ENCODE results near the gene NHLH1.

The NHLH1 gene

DNA sequence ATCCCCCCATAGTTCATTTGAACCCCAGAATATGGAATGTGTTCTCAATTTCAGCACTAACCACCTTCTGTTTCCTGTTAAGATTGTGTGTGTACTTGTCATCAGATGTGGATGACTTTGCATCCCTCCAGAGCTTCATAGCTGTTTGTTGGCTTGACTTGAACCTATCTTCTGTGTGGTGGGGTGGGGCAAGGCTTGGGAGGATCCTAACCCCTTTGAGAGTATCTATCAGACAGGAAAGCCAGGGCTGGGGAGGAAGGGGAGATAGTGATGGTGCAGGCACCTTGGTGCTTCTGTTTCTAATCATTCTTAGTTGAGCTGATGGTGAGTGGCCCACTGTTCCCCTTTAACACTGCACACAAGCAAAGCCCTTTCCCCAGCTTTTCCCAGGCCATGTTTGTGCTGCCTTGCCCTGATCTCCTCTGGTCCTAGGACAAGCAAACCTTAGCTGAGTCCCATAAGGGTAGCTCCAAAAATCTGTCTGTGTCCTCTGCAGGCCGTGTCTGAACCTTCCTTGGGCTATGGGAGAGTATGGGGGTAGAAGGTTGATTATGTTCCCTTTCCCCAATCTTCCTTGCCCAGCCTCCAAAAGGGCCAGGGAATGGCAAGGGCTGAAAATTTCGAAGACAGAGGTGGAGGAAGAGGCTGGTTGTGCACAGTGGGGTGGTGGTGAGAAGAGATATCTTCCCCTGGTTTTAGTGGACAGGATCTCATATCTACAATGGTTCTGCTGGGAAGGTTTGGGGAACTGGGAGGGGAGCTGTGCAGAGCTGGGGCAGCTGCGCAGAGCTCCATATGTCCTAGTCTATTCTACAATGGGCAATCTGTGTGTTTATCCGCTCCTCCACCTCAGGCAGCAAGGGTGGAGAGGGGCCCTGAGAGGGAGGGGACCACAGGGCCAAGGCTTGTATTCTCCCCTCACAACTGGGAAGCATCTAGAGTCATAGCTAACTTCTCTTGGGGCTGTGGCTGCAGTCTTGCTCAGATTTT is 1.4 kb downstream of the NHLH1 start:
- Histone ChIP-seq H3K4me3 (ENCODE audit: low read length) (no peak overlapping the region), H3K4me1 (ENCODE audit: control insufficient read depth, insufficient read depth, low read length) (no peaks in the 10 kb centered on the region; the same call in 1 of the 2 replicates), H3K36me3 (ENCODE audit: control insufficient read depth, insufficient read depth, low read length) (no peaks in the 10 kb centered on the region), H3K27ac (ENCODE audit: low read length) (no peak overlapping the region), H3K27me3 (ENCODE audit: control insufficient read depth, insufficient read depth, low read length) (no peaks in the 10 kb centered on the region), H3K9me3 (ENCODE audit: control insufficient read depth, insufficient read depth, low read length) (no peaks in the 10 kb centered on the region)
- no CpG with 5 or more reads among the region's 4 CpGs for WGBS (ENCODE audit: insufficient coverage, insufficient read length)
- DNase-seq (ENCODE audit: low read depth, low spot score): no peak

DNA sequence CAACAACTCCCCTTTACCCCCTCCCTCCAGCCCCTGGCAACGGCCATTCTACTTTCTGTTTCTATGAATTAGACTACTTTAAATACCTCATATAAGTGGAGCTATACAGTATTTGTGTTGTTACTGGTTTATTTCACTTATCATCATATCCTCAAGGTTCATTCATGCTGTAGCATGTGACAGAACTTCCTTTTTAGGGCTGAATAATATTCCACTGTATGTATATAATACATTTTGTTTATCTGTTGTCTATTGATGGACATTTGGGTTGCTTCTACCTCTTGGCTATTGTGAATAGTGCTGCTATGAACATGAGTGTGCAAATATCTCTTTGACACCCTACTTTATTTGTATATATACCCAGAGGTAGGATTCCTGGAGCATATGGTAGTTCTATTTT is 2.2 kb downstream of the NHLH1 start:
- H3K9me3 ChIP-seq (ENCODE audit: control insufficient read depth, insufficient read depth, low read length): no peaks in the 10 kb centered on the region
- no peaks in the 10 kb centered on the region; the same call in 1 of the 2 replicates for H3K4me1 ChIP-seq (ENCODE audit: control insufficient read depth, insufficient read depth, low read length)
- no peak overlapping the region for H3K27ac ChIP-seq (ENCODE audit: low read length)
- WGBS (ENCODE audit: insufficient coverage, insufficient read length): no CpG with 5 or more reads among the region's 1 CpG
- DNase-seq (ENCODE audit: low read depth, low spot score): no peak
- H3K4me3 ChIP-seq (ENCODE audit: low read length): no peak overlapping the region
- H3K36me3 ChIP-seq (ENCODE audit: control insufficient read depth, insufficient read depth, low read length): no peaks in the 10 kb centered on the region
- no peaks in the 10 kb centered on the region for H3K27me3 ChIP-seq (ENCODE audit: control insufficient read depth, insufficient read depth, low read length)

DNA sequence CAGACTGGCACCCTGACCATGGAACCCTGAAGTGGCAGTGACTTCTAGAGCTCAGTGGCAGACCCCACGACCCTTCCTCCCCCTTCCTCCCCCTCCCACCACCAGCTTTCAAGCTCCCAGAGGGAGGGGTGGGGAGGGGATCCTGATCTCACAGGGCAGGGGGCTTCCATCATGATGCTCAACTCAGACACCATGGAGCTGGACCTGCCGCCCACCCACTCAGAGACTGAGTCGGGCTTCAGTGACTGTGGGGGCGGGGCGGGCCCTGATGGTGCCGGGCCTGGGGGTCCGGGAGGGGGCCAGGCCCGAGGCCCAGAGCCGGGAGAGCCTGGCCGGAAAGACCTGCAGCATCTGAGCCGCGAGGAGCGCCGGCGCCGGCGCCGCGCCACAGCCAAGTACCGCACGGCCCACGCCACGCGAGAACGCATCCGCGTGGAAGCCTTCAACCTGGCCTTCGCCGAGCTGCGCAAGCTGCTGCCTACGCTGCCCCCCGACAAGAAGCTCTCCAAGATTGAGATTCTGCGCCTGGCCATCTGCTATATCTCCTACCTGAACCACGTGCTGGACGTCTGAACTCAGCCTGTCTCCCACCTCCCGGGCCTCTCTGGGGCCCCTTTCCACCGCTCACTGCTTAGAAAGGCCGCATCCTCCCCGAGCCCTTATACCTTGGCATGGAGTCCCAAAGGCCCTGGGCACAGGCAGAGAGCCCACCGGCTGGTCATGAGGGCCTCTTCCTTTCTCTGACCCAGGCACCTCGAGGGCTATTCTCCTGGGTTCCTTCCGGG is 3.9 kb downstream of the NHLH1 start:
- Histone ChIP-seq H3K36me3 (ENCODE audit: control insufficient read depth, insufficient read depth, low read length) (no peaks in the 10 kb centered on the region), H3K27ac (ENCODE audit: low read length) (no peak overlapping the region), H3K4me1 (ENCODE audit: control insufficient read depth, insufficient read depth, low read length) (peaks cover 5% of the 10 kb centered on the region), H3K9me3 (ENCODE audit: control insufficient read depth, insufficient read depth, low read length) (no peaks in the 10 kb centered on the region), H3K4me3 (ENCODE audit: low read length) (no peak overlapping the region), H3K27me3 (ENCODE audit: control insufficient read depth, insufficient read depth, low read length) (no peaks in the 10 kb centered on the region)
- WGBS (ENCODE audit: insufficient coverage, insufficient read length): no CpG with 5 or more reads among the region's 42 CpGs
- no peak for DNase-seq (ENCODE audit: low read depth, low spot score)

DNA sequence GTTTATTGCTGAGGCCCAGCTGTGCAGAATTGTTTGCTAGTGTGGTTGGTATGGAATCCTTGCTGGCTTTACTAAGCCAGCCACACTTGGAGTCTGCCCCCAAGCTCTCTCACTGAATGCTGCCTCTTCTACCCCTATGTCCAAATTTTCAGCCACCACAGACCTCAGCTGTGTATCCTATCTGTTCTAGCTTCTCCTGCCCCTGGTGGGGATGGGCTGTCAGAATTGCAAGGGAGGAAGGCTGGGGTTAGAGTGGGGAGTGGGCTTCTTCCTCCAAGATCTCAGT is 4.4 kb downstream of the NHLH1 start:
- DNase-seq (ENCODE audit: low read depth, low spot score): no peak
- H3K27ac ChIP-seq (ENCODE audit: low read length): no peak overlapping the region
- no peaks in the 10 kb centered on the region for H3K36me3 ChIP-seq (ENCODE audit: control insufficient read depth, insufficient read depth, low read length)
- H3K27me3 ChIP-seq (ENCODE audit: control insufficient read depth, insufficient read depth, low read length): no peaks in the 10 kb centered on the region
- H3K4me1 ChIP-seq (ENCODE audit: control insufficient read depth, insufficient read depth, low read length): peaks cover 8% of the 10 kb centered on the region
- no peaks in the 10 kb centered on the region for H3K9me3 ChIP-seq (ENCODE audit: control insufficient read depth, insufficient read depth, low read length)
- no peak overlapping the region for H3K4me3 ChIP-seq (ENCODE audit: low read length)

DNA sequence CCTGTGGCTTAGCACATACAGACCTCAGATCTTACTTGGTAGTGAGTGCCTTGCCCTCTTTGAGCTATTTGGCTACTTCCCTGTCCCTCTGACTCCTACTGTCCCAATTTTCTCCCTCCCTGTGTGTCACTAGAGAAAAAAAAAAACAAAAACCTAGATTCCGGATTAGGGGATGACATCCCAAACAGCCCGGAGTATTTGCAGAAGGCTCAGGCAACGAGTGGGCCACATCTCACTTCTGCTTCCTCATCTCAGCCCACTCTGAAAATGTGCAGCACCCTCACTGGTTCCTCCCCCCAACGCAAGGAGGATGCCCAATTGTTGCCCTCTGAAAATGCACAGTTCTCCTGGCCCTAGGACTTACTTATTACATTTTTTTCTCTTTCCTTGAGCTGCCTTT is 4.9 kb downstream of the NHLH1 start:
- DNase-seq (ENCODE audit: low read depth, low spot score): no peak
- Histone ChIP-seq H3K9me3 (ENCODE audit: control insufficient read depth, insufficient read depth, low read length) (no peaks in the 10 kb centered on the region), H3K27ac (ENCODE audit: low read length) (no peak overlapping the region), H3K36me3 (ENCODE audit: control insufficient read depth, insufficient read depth, low read length) (no peaks in the 10 kb centered on the region), H3K27me3 (ENCODE audit: control insufficient read depth, insufficient read depth, low read length) (no peaks in the 10 kb centered on the region), H3K4me1 (ENCODE audit: control insufficient read depth, insufficient read depth, low read length) (peaks cover 9% of the 10 kb centered on the region), H3K4me3 (ENCODE audit: low read length) (no peak overlapping the region)
- no CpG with 5 or more reads among the region's 4 CpGs for WGBS (ENCODE audit: insufficient coverage, insufficient read length)

DNA sequence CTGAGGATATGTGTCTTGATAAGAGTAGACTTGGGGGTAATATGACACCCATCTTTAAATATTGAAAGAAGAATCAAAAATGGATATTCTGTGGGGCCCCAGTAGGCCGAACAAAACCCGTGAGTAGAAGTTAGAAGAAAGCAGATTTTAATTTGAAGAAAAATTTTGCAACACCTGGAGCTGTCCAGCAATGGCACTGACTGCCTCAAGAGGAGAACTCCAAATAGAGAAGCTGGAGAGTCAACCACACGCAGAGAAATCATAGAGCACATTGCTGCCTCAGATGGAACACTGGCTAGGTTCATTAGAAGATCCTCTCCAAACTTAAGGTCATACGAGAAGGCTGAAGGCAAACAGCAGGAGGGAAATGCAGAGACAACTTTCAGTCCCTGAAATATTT is 6.8 kb downstream of the NHLH1 start:
- no CpG with 5 or more reads among the region's 4 CpGs for WGBS (ENCODE audit: insufficient coverage, insufficient read length)
- H3K4me3 ChIP-seq (ENCODE audit: low read length): no peak overlapping the region
- no peaks in the 10 kb centered on the region for H3K9me3 ChIP-seq (ENCODE audit: control insufficient read depth, insufficient read depth, low read length)
- no peaks in the 10 kb centered on the region for H3K36me3 ChIP-seq (ENCODE audit: control insufficient read depth, insufficient read depth, low read length)
- no peak overlapping the region for H3K27ac ChIP-seq (ENCODE audit: low read length)
- H3K4me1 ChIP-seq (ENCODE audit: control insufficient read depth, insufficient read depth, low read length): peaks cover 9% of the 10 kb centered on the region
- no peak for DNase-seq (ENCODE audit: low read depth, low spot score)
- no peaks in the 10 kb centered on the region for H3K27me3 ChIP-seq (ENCODE audit: control insufficient read depth, insufficient read depth, low read length)

DNA sequence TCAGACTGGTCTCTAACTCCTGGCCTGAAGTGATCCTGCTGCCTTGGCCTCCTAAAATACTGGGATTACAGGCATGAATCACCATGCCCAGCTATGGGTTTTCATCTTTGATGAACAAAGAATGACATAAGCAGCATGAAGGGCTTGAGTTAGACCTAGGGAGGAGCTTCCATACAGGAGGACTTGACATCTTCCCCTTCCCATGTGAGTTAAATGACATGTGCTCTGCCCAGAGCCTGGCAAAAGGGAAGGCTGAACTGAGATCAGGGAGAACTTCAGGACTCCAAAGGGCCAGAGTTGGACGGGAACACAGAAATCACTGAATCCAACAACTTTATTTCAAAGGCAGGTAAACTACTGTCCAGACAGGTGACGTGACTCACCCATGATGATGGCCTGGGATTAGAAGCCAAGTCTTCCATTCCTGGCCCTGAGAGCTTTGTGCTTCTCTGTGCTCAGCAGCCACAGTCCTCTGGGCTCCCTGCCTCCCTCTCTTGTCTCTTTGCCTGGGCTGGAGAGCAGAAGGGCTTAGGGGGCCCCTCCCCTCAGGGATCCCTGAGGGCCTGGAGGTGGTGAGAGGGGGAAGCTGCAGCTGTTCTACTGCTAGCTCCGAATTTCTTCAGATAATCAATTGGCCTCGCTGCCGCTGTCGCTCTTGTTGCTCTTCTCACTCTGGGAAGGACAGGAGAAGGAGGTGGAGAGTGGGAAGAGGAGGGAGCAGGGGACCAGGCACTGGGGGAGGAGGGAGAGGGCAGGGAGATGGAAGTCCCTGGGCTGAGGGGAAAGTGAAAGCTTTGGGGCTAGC is 7.6 kb downstream of the NHLH1 start:
- no peak for DNase-seq (ENCODE audit: low read depth, low spot score)
- no peak overlapping the region for H3K27ac ChIP-seq (ENCODE audit: low read length)
- no CpG with 5 or more reads among the region's 6 CpGs for WGBS (ENCODE audit: insufficient coverage, insufficient read length)
- no peaks in the 10 kb centered on the region for H3K27me3 ChIP-seq (ENCODE audit: control insufficient read depth, insufficient read depth, low read length)
- H3K36me3 ChIP-seq (ENCODE audit: control insufficient read depth, insufficient read depth, low read length): no peaks in the 10 kb centered on the region
- no peak overlapping the region for H3K4me3 ChIP-seq (ENCODE audit: low read length)
- peaks cover 9% of the 10 kb centered on the region for H3K4me1 ChIP-seq (ENCODE audit: control insufficient read depth, insufficient read depth, low read length)
- H3K9me3 ChIP-seq (ENCODE audit: control insufficient read depth, insufficient read depth, low read length): no peaks in the 10 kb centered on the region

DNA sequence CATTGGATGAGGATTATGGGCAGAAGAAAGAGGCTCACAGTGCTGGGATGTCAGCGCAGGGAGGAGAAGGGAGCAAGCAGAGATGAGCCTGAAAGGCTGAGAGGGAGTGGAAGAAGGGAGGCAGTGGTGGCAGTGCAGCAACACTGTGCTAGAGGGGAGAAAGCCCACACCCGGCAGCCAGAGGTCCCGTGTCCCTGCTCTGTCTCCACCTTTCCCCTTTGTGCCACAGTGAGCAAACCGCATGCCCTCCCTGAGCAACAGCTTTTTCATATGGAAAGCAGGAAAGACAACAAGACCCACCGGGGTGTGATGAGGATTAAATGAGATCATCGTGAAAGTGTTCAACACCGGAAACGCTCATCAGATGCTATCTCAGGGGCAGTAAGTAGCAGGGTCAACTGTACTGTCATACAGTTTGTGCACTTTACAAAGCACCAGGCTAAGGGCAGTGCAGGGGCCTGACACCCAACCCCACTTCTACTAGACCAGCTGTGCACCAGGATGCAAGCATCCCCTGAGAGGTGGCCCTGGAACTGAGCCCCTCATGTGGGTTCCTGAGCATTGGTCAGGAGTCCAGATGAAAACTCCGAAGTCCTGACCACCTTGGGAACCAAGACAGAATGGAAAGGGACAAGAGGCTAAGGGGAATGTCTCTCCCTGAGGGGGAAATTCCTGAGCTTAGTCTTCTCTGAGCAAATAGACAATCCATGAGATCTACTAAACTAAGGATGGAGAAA is 9.1 kb downstream of the NHLH1 start:
- no peak overlapping the region for H3K27ac ChIP-seq (ENCODE audit: low read length)
- H3K4me1 ChIP-seq (ENCODE audit: control insufficient read depth, insufficient read depth, low read length): peaks cover 9% of the 10 kb centered on the region
- WGBS (ENCODE audit: insufficient coverage, insufficient read length): no CpG with 5 or more reads among the region's 9 CpGs
- no peaks in the 10 kb centered on the region for H3K9me3 ChIP-seq (ENCODE audit: control insufficient read depth, insufficient read depth, low read length)
- DNase-seq (ENCODE audit: low read depth, low spot score): no peak
- no peaks in the 10 kb centered on the region for H3K36me3 ChIP-seq (ENCODE audit: control insufficient read depth, insufficient read depth, low read length)
- H3K4me3 ChIP-seq (ENCODE audit: low read length): no peak overlapping the region
- H3K27me3 ChIP-seq (ENCODE audit: control insufficient read depth, insufficient read depth, low read length): no peaks in the 10 kb centered on the region

DNA sequence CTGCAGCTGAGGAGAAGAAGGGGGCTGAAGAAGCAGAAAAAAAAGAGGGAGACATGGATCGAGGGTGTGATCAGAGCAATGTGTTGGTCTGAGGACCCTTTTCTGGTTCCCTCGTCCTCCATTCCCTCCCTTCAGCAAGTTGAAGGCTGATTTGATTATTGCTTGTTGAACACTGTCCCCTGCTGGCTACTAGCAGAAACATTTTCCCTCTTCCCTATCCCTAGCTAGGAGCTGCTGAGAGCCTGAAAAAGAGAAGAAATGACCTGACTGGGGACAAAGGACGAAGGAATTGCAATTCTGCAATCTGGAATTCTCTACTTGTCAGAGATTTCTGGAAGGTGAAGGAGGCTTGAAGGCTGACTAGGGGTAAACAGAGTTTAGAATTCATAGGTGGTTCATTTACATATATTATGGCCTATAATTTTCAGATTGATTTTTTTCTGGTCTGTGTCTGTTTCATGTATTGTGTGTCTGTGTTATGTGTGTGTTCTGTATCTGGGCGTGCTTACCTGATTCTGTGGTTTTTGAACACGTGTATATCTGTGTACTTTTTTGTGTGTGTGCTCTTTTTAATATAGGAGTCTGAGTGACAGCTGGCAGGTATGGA is 9.8 kb downstream of the NHLH1 start:
- no peaks in the 10 kb centered on the region for H3K9me3 ChIP-seq (ENCODE audit: control insufficient read depth, insufficient read depth, low read length)
- H3K4me1 ChIP-seq (ENCODE audit: control insufficient read depth, insufficient read depth, low read length): peaks cover 9% of the 10 kb centered on the region; the same call in 1 of the 2 replicates
- peak; percentile 67 for DNase-seq (ENCODE audit: low read depth, low spot score)
- no peaks in the 10 kb centered on the region for H3K27me3 ChIP-seq (ENCODE audit: control insufficient read depth, insufficient read depth, low read length)
- no peak overlapping the region for H3K4me3 ChIP-seq (ENCODE audit: low read length)
- H3K27ac ChIP-seq (ENCODE audit: low read length): no peak overlapping the region
- H3K36me3 ChIP-seq (ENCODE audit: control insufficient read depth, insufficient read depth, low read length): no peaks in the 10 kb centered on the region
- WGBS (ENCODE audit: insufficient coverage, insufficient read length): no CpG with 5 or more reads among the region's 5 CpGs

Measured in iPS DF 6.9 (cell line).